Measurements from ENCODE around the gene TCN2.

GRCh38 chr22:30637701-30638114 is 30.7 kb downstream of the TCN2 start:
- TF ChIP-seq EZH2 (IDR thresholded peaks at IDR 0.05; ENCODE audit: low read length, missing control alignments) (no peak), CTCF (conservative IDR thresholded peaks at IDR 0.05 in 1 of 2, IDR thresholded peaks at IDR 0.05 in 1 of 2; ENCODE audit: low read depth in 1 of 2, low read length in 2 of 2) (no peak)
